ENCODE data around the gene TRDN.

Gene TRDN

DNA sequence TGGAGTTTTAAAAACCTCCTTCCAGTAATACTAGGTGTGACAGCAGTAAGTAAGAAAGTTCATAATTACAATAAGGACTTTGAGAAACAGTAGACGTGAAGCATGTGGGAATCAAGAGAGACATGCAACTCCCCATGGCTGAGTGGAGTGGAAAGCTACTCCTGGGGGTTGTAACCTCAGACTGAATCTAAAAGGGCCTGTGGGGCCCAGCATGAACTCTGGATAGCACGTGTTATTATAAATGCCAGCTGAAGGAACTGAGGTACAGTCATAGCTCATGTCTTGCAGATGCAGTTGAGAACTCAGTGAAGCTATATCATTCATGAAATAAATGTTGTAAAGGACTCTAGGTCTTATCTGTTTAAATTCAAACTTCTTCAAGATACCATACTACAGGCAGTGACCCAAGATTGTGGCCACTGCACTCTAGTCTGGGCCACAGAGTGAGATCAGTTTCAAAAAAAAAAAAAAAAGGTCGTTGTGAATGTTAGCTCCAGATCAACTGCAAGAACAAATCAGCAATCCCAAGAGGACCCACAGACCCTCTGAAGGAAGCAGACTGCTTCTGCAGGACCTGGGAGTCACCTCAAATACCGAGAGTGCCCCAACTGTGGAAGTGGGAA, 189.3 kb downstream of the TRDN start:
- Mint-ChIP-seq H3K4me1 (no peaks in the 10 kb centered on the region), H3K27me3 (no peaks in the 10 kb centered on the region), H3K36me3 (no peaks in the 10 kb centered on the region), H3K27ac (no peak overlapping the region), H3K9me3 (no peaks in the 10 kb centered on the region), H3K4me3 (no peak overlapping the region)

DNA sequence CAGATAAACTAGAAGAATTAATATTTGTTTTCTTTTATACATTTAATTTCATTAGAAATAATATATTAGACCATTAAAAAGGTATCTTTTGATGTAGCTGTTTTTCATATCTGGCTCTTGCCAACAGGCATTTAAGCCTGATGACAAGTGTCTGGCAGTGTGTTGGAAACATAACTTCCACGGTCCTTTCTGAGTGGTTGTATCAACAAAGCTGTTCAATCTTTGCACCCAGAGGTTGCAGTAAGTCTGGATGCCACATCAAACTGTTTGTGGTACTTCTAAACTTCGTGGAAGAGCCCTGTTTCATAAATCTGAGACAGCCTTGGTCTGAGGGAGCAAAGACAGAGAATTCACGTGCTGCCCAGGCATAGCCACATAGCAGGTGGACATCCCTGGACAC, 197.4 kb downstream of the TRDN start:
- no peaks in the 10 kb centered on the region for H3K27me3 Mint-ChIP-seq

DNA sequence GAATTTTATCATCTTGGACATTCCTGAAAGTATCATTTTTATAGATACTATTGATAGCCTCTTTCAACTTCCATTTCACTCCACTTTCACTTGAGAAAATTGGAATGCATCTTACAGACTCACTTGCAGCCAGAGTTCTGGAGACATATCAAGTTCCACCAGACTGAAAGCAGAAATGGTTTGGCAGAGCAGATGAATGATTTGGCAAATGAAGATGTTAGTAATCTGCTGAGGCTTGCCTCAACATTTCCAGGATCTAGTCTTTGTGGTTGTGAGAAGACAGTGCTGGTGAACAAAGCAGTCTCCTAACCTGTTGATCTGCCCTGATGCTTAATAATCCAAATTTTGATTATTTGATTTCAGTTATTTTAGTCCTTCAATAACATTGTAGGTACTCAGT, 202.6 kb downstream of the TRDN start:
- Mint-ChIP-seq H3K9me3 (no peaks in the 10 kb centered on the region), H3K36me3 (no peaks in the 10 kb centered on the region), H3K4me3 (no peak overlapping the region), H3K27me3 (no peaks in the 10 kb centered on the region), H3K27ac (no peak overlapping the region), H3K4me1 (no peaks in the 10 kb centered on the region)

More for the DNA sequence above, 197.4 kb downstream of the TRDN start:
- H3K36me3 Mint-ChIP-seq, result no peaks in the 10 kb centered on the region
- no peak overlapping the region for H3K4me3 Mint-ChIP-seq
- H3K27ac Mint-ChIP-seq, result no peak overlapping the region
- peaks cover 4% of the 10 kb centered on the region for H3K9me3 Mint-ChIP-seq
- H3K4me1 Mint-ChIP-seq, result no peaks in the 10 kb centered on the region

DNA sequence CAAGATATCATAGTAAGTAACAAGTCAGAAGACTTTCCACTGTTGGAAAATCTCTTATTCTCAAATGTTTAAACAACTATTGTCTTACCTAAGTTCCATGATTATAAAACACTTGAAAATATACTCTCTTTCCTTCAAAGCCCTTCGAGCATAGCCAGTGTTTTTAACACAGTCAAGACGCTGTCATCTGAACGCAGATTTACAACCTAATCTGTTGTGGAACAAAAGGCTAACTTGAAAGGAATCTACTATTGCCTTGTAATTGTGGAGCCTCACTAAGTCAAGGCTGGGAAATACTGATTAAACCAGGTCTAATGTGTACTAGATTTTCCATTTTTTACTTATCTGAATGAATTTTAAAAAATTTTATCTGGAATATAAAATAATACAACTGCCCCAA, 205.8 kb downstream of the TRDN start:
- no peaks in the 10 kb centered on the region for H3K36me3 Mint-ChIP-seq
- no peaks in the 10 kb centered on the region for H3K9me3 Mint-ChIP-seq
- H3K27me3 Mint-ChIP-seq, result no peaks in the 10 kb centered on the region
- no peak overlapping the region for H3K27ac Mint-ChIP-seq
- no peaks in the 10 kb centered on the region for H3K4me1 Mint-ChIP-seq
- H3K4me3 Mint-ChIP-seq, result no peak overlapping the region

DNA sequence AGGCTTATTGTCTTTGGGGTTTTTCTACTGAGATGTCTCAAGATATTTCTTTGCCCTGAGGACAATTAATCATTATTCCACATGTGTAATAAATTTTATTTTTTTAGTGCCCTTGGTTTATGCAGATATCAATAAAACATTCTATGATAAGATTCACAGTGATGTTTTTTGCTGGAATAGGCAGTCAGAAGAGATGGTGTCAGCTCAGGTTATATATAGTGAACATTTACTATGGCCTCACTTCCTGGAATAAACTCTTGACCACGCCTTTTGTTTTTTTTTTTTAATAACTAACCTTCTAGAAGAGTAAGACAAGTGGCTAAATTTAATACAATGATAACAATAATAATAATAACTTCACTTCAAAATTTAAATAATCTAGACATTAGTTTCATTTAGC, 209.7 kb downstream of the TRDN start:
- H3K27ac Mint-ChIP-seq, result no peak overlapping the region
- H3K4me1 Mint-ChIP-seq, result no peaks in the 10 kb centered on the region
- no peaks in the 10 kb centered on the region for H3K27me3 Mint-ChIP-seq
- no peaks in the 10 kb centered on the region for H3K9me3 Mint-ChIP-seq
- no peak overlapping the region for H3K4me3 Mint-ChIP-seq
- H3K36me3 Mint-ChIP-seq, result no peaks in the 10 kb centered on the region

DNA sequence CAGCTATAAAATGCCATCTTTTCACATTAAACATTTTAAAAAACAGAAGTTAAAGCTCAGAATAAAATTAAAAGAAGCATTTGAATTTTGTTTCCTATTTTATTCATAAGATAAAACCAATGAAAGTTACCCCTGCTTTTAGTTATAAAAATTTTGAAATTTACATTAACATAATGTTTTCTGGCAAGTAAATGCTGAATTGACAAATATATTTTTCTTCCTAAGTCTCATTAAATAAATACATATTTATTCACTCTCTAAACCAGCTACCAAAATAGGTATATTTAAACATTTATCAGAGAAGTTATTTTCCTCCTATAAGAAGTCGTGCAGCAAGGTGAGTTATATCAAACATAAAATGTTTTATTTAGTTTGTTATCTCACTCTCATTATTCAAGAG, 213.6 kb downstream of the TRDN start:
- no peaks in the 10 kb centered on the region for H3K4me1 Mint-ChIP-seq
- no peak overlapping the region for H3K27ac Mint-ChIP-seq
- H3K9me3 Mint-ChIP-seq, result no peaks in the 10 kb centered on the region
- no peaks in the 10 kb centered on the region for H3K36me3 Mint-ChIP-seq
- no peak overlapping the region for H3K4me3 Mint-ChIP-seq
- no peaks in the 10 kb centered on the region for H3K27me3 Mint-ChIP-seq

DNA sequence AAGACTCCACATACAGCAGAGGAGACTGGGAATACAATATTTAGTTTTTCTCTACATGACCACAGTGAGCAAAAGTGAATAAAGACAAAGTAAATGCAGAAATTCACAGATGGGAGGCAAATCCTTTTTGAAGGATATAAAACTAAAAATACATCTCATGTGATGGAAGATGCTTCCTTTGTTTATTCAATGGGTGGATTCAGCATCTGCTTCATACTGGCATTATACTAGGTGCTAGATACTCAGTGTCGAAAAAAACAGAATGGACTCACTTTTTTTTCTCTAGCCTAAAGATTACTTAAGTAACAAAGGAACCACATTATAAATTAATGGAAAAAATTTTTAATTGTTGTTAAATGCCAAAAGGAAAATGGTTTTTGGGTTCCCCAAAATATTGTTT, 216.2 kb downstream of the TRDN start:
- no peaks in the 10 kb centered on the region for H3K9me3 Mint-ChIP-seq
- no peaks in the 10 kb centered on the region for H3K27me3 Mint-ChIP-seq
- H3K36me3 Mint-ChIP-seq, result no peaks in the 10 kb centered on the region
- no peak overlapping the region for H3K27ac Mint-ChIP-seq
- no peak overlapping the region for H3K4me3 Mint-ChIP-seq
- no peaks in the 10 kb centered on the region for H3K4me1 Mint-ChIP-seq

DNA sequence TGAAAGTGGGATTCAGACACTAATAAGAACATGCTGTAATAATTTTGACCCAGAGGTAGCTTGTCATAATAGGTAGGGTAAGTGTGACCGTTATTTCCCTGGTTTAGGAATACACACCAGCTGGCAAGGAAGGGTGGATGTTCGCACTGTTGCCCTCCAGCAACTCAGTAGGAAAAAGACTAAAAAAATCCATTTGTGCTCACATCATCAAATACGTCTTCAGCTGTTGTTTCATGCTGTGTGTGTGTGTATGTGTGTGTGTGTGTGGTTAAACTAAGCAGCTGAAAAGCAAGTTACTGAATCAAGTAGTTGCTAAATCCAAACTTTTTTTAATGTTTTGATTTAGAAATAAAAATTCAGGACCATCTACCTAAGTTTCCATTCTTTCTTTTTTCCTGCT, 218.7 kb downstream of the TRDN start:
- H3K27ac Mint-ChIP-seq, result no peak overlapping the region
- H3K4me1 Mint-ChIP-seq, result no peaks in the 10 kb centered on the region
- H3K27me3 Mint-ChIP-seq, result no peaks in the 10 kb centered on the region
- no peaks in the 10 kb centered on the region for H3K9me3 Mint-ChIP-seq
- H3K36me3 Mint-ChIP-seq, result no peaks in the 10 kb centered on the region
- H3K4me3 Mint-ChIP-seq, result no peak overlapping the region

DNA sequence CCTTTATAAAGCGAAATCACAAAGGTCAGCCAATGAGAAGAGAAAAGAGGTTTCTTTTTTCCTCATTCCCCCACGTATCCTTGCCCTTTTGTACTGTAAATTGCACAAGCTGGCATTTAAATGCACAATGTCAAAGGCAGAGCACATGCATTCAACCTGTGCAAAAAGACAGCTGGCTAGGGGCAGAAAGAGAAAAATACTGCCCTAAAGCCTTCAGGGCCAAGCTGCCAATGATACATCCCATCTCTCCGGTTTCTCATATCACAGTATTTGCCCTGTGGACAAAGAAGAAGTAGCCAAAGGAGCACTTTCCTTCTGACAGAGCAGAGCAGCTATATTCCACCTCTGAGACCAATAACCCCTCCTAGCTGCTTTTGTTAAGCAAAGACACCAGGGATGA, 219.2 kb downstream of the TRDN start:
- Mint-ChIP-seq H3K4me3 (no peak overlapping the region), H3K9me3 (no peaks in the 10 kb centered on the region)

DNA sequence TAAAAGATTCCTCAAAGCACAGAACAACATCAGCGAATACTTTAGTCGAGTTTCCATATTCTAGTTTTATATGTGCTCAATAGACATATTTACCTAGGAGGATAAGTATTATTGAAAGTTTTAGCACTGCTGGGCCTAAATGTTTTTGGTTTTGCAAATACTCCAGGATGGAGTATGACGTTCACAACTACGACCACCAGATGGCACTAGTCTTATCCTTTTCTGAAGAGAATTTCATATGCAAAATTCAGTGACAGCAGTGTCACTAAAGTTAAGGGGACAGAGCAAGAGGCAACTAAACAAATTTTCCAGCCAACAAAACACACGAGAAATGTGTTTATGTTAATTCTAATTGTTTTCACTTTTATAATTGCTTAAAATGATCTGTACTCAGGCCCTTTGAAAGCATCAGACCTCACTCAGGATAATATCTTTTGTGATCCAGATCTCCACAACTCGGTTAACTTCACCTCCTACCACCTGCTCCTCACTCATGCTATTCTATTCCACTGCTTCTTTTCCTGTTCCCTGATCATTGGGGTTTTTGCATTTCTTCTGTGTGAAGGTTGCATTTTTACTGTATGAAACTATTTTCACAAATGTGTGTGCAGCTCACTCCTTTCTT, 220.8 kb downstream of the TRDN start:
- Mint-ChIP-seq H3K27me3 (no peaks in the 10 kb centered on the region), H3K9me3 (no peaks in the 10 kb centered on the region), H3K4me3 (no peak overlapping the region), H3K4me1 (no peaks in the 10 kb centered on the region), H3K27ac (no peak overlapping the region), H3K36me3 (no peaks in the 10 kb centered on the region)

More for the DNA sequence above, 219.2 kb downstream of the TRDN start:
- H3K36me3 Mint-ChIP-seq, result no peaks in the 10 kb centered on the region
- no peak overlapping the region for H3K27ac Mint-ChIP-seq
- no peaks in the 10 kb centered on the region for H3K4me1 Mint-ChIP-seq
- no peaks in the 10 kb centered on the region for H3K27me3 Mint-ChIP-seq

DNA sequence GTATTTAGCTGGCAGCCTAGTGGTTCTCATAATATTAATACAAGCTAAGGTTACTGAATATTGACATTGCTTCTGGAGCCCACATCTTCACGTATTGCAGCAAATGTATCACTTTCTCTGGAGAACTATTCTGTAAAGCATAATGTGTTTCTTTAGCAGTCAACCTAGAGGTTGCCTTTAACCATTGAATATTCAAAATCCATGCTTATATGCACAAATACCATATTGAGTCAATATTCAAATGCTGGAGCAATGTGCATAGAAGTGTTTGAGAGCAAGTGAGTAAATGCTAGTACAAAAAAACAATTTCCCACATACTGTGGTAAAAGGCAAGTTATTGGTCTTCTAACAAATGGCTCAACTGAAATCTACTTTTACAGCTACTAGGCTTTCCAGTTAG, 231.8 kb downstream of the TRDN start:
- H3K9me3 Mint-ChIP-seq, result no peaks in the 10 kb centered on the region
- no peak overlapping the region for H3K27ac Mint-ChIP-seq
- no peaks in the 10 kb centered on the region for H3K27me3 Mint-ChIP-seq
- no peak overlapping the region for H3K4me3 Mint-ChIP-seq
- H3K36me3 Mint-ChIP-seq, result no peaks in the 10 kb centered on the region
- H3K4me1 Mint-ChIP-seq, result no peaks in the 10 kb centered on the region

DNA sequence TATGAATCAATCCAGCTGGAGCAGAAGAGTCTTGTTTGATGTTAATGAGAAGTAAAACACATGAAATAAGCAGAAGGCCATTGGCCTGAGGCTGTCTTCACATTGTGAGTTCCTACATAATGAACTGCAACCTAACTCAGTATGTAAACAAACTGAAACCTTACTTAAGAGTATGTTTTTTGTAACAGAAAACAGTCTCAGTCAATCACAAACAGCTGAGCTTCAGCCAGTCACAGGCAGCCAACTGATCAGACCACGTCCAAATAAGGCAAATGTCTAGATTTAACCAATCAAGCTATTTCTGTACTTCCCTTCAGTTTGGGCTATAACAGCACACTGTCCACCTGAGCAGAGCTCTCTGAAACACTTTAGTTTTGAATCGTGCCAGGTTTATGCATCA, 234.7 kb downstream of the TRDN start:
- Mint-ChIP-seq H3K27me3 (no peaks in the 10 kb centered on the region), H3K4me3 (no peak overlapping the region), H3K36me3 (no peaks in the 10 kb centered on the region), H3K9me3 (no peaks in the 10 kb centered on the region), H3K4me1 (no peaks in the 10 kb centered on the region), H3K27ac (no peak overlapping the region)

DNA sequence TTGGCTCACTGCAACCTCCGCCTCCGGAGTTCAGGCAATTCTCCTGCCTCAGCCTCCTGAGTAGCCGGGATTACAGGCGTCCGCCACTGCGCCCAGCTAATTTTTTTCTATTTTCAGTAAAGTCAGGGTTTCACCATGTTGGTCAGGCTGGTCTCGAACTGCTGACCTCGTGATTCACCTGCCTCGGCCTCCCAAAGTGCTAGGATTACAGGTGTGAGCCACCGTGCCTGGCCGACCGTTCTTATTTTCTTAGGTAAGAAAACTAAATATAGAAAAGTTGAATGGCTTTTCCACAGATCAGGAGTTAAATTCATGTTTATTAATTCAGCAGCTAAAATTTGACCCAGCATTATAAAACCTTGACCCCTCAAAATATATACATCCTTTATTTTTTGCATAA, 238.7 kb downstream of the TRDN start:
- H3K4me1 Mint-ChIP-seq, result no peaks in the 10 kb centered on the region
- H3K27ac Mint-ChIP-seq, result no peak overlapping the region
- H3K27me3 Mint-ChIP-seq, result no peaks in the 10 kb centered on the region
- no peak overlapping the region for H3K4me3 Mint-ChIP-seq
- no peaks in the 10 kb centered on the region for H3K36me3 Mint-ChIP-seq
- H3K9me3 Mint-ChIP-seq, result no peaks in the 10 kb centered on the region

DNA sequence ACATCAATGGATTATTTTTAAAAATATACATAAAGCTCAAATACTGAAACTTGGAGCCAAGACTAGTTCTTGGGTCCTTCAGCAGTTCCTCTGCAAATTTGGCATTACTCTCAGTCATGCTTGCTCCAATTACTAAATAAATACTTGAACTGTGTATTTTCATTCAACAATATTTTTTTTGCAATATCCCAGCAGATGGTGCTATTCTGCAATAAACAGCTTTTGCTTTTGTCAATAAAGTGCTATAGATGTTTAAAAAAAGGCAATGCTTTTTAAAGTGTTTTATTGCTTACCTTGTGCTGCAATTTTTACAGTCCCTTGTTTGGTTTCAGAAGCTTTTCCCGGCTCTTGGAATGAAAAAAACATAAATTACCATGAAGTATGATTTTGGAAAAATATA, 243.4 kb downstream of the TRDN start:
- Mint-ChIP-seq H3K27ac (no peak overlapping the region), H3K36me3 (no peaks in the 10 kb centered on the region), H3K9me3 (no peaks in the 10 kb centered on the region), H3K27me3 (no peaks in the 10 kb centered on the region), H3K4me1 (no peaks in the 10 kb centered on the region), H3K4me3 (no peak overlapping the region)

DNA sequence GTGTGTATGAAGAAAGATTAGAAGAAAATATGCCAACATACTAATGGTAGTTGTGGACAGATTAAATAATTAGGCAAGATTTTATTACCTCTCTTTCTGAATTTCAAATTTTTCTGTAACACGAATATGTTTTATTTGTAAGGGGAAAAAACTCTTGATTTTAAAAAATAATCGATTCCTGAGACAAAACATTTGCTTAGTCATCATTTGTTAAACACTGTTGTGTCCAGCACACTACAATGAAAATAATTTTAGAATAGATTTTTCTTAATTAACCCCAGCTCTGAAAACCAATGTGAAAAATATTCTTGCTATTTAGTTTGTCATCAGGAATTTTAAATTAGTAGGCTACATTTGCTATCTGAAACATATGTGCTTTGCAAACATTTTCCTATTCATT, 253.0 kb downstream of the TRDN start:
- Mint-ChIP-seq H3K27ac (no peak overlapping the region), H3K36me3 (no peaks in the 10 kb centered on the region), H3K4me1 (no peaks in the 10 kb centered on the region), H3K9me3 (no peaks in the 10 kb centered on the region), H3K4me3 (no peak overlapping the region), H3K27me3 (no peaks in the 10 kb centered on the region)

DNA sequence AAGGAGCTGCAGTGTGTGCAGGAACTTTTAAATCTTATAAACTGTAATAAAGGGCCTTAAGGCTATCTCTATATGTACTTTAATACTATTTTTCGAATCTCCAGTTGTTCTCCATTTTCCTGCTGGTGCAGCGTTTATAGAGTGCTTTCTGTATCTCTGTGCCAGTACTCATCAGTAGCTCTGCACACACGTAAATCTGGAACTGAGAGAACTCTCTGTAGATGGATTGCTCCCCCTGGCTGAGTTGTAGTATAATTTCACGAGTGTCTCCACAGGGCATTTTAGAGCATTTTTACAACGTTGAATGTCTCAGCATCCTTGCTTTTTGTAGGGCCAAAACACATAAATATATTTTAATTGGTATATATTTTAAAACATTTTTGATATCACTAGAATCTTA, 256.5 kb downstream of the TRDN start:
- Mint-ChIP-seq H3K4me3 (no peak overlapping the region), H3K9me3 (no peaks in the 10 kb centered on the region), H3K36me3 (no peaks in the 10 kb centered on the region), H3K4me1 (no peaks in the 10 kb centered on the region), H3K27me3 (no peaks in the 10 kb centered on the region), H3K27ac (no peak overlapping the region)

DNA sequence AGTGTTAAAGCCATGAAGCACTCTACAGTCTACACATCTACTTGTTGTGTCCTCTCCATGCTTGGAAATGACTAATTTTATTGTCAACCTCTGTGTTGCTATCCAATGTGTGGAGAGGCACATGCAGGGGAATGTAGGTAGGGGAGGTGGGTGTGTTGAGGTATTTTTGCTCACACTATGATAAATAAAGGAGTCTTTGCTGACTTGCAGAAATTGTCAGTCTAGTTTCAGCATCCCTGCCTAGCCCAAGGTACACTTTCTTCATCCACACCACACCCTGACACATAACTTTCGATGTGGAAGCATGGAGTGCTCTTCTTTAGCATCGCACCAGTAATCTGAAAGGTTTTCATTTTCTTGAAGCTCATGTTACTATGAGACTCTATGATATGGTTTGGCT, 264.0 kb downstream of the TRDN start:
- Mint-ChIP-seq H3K9me3 (peaks cover 7% of the 10 kb centered on the region), H3K4me1 (no peaks in the 10 kb centered on the region), H3K36me3 (no peaks in the 10 kb centered on the region), H3K27me3 (no peaks in the 10 kb centered on the region), H3K27ac (no peak overlapping the region), H3K4me3 (no peak overlapping the region)
